Psoas muscle (tissue), 8 donors: ENCODE data around the gene TJP1. TPM values are rescaled to one million over a fixed set of nuclear protein-coding genes. Genes with fewer than 3 reads are reported as not detected.

ENCODE experiments used
- ATAC-seq, 4 donors: fragments of 200-7000 bp; cut with Tn5 transposase; one replicate each; pipeline ENCODE4 v1.9.1; 2020; ENCODE audit warnings: moderate library complexity in 3 of 4, mild to moderate bottlenecking in 2 of 4
- DNase-seq, 2 donors: peaks; one replicate each; pipeline ENCODE4 v3.0.0-alpha.2; 2020
- H3K27ac ChIP-seq: fragments of 200-600 bp; one replicate; pipeline ENCODE4 v1.8.0; 2022
- H3K27me3 ChIP-seq, 3 donors: fragments of 200-600 bp in 1 of 3; one replicate each; pipeline versions ENCODE4 v1.6.1 to v1.8.0; 2013 to 2022; ENCODE audit warnings: low read length in 2 of 3, mild to moderate bottlenecking in 2 of 3, moderate library complexity in 1 of 3; ENCODE audit not compliant: insufficient read depth in 3 of 3
- H3K36me3 ChIP-seq, 2 donors: fragments of 200-600 bp in 1 of 2; one replicate each; pipeline versions ENCODE4 v1.6.1 to v1.8.0; 2013 to 2022; ENCODE audit warnings: low read depth in 1 of 2, mild to moderate bottlenecking in 1 of 2, moderate library complexity in 1 of 2; ENCODE audit not compliant: insufficient read depth in 1 of 2
- H3K4me1 ChIP-seq: fragments of 200-600 bp; one replicate; pipeline ENCODE4 v1.8.0; 2022
- H3K4me3 ChIP-seq: fragments of 200-600 bp; one replicate; pipeline ENCODE4 v1.8.0; 2022; ENCODE audit warnings: mild to moderate bottlenecking
- H3K9me3 ChIP-seq: fragments of 200-600 bp; one replicate; pipeline ENCODE4 v1.8.0; 2022
- WGBS, 3 donors: extraction: QIAGEN DNeasy Blood & Tissue Kit; methylation state at CpG; one replicate each; pipeline versions ENCODE4 v1.1.6 to v1.1.7; 2013; 5-methylcytosine and 5-hydroxymethylcytosine counted together
- intact Hi-C, 2 donors: fragments of 100-400 bp; cut with DNase I; formaldehyde crosslinking; loops; one replicate each; pipeline versions ENCODE4 v1.11.0 to v1.14.2; 2022
- polyA plus RNA-seq, 3 donors: library from polyadenylated mRNA; stranded (reverse); fragments of 200-250 nt; gene quantifications; one replicate each; pipeline ENCODE4 v1.2.3, GENCODE V29; 2013
- total RNA-seq, 4 donors: library from RNA; stranded (reverse); fragmentation: NEBNext Ultra II Directional in 2 of 4; extraction: Animal tissue kit (Norgen Biotek cat#: 25700) in 2 of 4; gene quantifications; one replicate each; pipeline versions ENCODE4 v1.2.1 to v1.2.4, GENCODE V29; 2021 to 2023
- TF ChIP-seq, protein P1 (sequence below): fragments of 200-600 bp; IDR thresholded peaks from one replicate; pipeline ENCODE4 v1.8.0; 2022; ENCODE audit warnings: antibody characterized with exemption
- donor health status: healthy with polysubstance abuse.
- donor health status: DM: no; HTN: no; CAD: no; lungs with moderate emphysema.
- donor health status: Bipolar disorder and iron deficiency.
- donor health status: healthy.
- donor health status: DM: yes; HTN: yes; CAD: no.
- donor health status: DM: no; HTN: no; CAD: no.
- donor health status: DM: no; HTN: no; CAD: no.
- donor health status: DM: yes; HTN: yes; CAD: no.

Gene TJP1
- total and polyA plus RNA-seq, 7 donors: 8.6 to 49.9 (median 32.6) TPM

DNA sequence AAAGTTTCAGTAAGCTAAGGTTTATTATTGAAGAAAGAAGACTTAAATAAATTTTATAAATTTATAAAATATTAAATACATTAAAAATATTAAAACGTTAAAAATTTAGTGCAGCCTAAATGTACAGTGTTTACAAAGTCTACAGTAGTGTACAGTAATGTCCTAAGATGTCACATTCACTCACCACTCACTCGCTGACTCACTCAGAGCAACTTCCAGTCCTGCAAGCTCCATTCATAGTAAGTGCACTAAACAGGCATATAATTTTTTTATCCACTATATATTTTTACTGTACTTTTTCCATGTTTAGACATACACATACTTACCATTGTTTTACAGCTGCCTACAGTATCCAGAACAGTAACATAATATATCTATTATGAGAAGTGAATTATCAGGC lies 51.5 kb downstream of the TJP1 start:
- TF ChIP-seq, protein P1, sequence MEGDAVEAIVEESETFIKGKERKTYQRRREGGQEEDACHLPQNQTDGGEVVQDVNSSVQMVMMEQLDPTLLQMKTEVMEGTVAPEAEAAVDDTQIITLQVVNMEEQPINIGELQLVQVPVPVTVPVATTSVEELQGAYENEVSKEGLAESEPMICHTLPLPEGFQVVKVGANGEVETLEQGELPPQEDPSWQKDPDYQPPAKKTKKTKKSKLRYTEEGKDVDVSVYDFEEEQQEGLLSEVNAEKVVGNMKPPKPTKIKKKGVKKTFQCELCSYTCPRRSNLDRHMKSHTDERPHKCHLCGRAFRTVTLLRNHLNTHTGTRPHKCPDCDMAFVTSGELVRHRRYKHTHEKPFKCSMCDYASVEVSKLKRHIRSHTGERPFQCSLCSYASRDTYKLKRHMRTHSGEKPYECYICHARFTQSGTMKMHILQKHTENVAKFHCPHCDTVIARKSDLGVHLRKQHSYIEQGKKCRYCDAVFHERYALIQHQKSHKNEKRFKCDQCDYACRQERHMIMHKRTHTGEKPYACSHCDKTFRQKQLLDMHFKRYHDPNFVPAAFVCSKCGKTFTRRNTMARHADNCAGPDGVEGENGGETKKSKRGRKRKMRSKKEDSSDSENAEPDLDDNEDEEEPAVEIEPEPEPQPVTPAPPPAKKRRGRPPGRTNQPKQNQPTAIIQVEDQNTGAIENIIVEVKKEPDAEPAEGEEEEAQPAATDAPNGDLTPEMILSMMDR: no peak
- Histone ChIP-seq H3K9me3 (no peaks in the 10 kb centered on the region), H3K4me3 (no peak overlapping the region), H3K27me3 (no peaks in the 10 kb centered on the region), H3K27ac (no peak overlapping the region), H3K4me1 (no peaks in the 10 kb centered on the region), H3K36me3 (peaks cover 3 to 39% of the 10 kb centered on the region in 2 donors)
- intact Hi-C loops: no loop called here
- DNase-seq (no peak), ATAC-seq (no peak)
- 84 to 99% (median 90%) methylated on average over 2 of the region's 2 CpGs for whole genome bisulfite sequencing, 3 donors

DNA sequence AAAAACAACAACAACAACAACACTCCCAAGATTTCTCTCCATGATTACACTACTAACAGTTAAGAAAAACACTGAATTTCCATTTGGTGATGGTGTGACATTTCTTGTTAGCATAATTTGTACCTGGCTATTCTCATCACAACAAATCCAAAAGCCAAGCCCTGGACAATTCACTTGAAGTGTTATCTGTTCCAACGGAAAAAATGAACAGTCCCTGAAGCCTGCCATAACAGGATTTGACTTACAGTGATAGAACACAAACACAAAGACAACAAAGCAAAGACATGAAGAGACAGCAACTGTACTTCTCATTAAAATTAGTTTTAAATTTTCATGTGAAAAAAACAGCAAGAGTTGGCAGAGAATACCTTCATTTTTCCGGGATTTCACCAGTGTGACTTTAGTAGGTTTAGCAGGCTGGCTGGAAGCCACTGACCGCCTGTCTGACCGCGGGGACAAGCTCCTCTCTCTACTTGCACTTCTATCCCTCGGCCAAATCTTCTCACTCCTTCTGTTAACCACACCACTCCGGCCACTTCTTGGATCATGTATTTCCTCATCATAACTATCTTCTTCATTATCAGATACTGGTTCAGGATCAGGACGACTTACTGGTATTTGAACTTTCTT lies 56.3 kb downstream of the TJP1 start:
- Histone ChIP-seq H3K36me3 (peaks cover 16 to 70% of the 10 kb centered on the region in 2 donors), H3K4me1 (no peaks in the 10 kb centered on the region), H3K9me3 (no peaks in the 10 kb centered on the region), H3K27ac (no peak overlapping the region), H3K4me3 (no peak overlapping the region), H3K27me3 (no peaks in the 10 kb centered on the region)
- TF ChIP-seq, protein P1: no peak
- 25 to 38% (median 30%) methylated on average over 8 of the region's 8 CpGs for WGBS, 3 donors
- intact Hi-C loops: loop anchor here in 1 of 2 donors (10.0 kb wide), 1 partner anchor 309 kb away; no protein-coding TSS in a partner anchor
- DNase-seq (peak in 1 of 2 donors; percentile 33), ATAC-seq (peak in 1 of 4 donors; percentile 26)

DNA sequence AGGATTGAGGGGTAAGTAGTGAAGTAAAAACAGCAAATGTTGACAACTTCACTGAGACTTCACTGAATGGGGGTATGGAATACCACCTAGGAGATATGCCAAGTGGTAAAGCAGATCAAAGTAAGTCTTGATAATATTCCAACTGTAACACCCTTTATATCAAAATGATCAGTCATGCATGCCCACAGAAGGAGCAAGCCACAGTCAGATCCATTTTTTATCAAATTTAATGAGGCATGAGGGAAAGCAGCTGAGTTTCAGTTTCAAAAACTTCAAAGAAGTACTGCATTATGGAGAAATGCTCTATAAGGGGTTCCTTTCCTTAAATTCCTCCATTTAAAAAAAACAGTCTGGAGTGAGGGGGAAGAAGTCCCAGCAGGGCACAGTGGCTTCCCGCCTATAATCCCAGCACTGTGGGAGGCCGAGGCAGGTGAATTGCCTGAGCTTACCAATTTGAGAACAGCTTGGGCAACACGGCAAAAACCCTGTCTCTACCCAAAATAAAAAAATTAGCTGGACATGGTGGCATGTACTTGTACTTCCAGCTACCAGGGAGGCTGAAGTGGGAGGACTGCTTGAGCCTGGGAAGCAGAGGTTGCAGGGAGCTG lies 56.9 kb downstream of the TJP1 start:
- ATAC-seq: no peak
- no peaks in the 10 kb centered on the region for H3K9me3 ChIP-seq
- intact Hi-C loops: loop anchor here in 1 of 2 donors (10.0 kb wide), 1 partner anchor 309 kb away; no protein-coding TSS in a partner anchor
- WGBS, 3 donors: 76 to 82% (median 78%) methylated on average over 3 of the region's 3 CpGs
- H3K27ac ChIP-seq: no peak overlapping the region
- TF ChIP-seq, protein P1: no peak
- no peaks in the 10 kb centered on the region for H3K27me3 ChIP-seq
- peaks cover 18 to 70% of the 10 kb centered on the region in 2 donors for H3K36me3 ChIP-seq
- no peak for DNase-seq
- H3K4me3 ChIP-seq: no peak overlapping the region
- H3K4me1 ChIP-seq: no peaks in the 10 kb centered on the region

DNA sequence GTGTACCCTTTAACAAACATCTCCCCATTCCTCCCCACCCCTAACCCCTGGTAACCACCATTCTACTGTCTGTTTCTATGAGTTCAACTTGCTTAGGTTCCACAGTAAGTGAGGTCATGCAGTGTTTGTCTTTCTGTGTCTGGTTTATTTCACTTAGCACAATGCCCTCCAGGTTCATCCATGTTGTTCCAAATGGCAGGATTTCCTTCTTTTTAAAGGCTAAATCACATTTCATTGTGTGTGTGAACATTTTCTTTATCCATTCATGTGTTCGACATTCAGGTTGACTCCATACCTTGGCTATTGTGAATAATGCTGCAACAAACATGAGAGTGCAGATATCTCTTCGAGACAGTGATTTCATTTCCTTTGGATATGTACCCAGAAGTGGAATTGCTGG lies 62.7 kb downstream of the TJP1 start:
- Histone ChIP-seq H3K4me1 (no peaks in the 10 kb centered on the region), H3K9me3 (no peaks in the 10 kb centered on the region), H3K27ac (no peak overlapping the region), H3K4me3 (no peak overlapping the region), H3K27me3 (no peaks in the 10 kb centered on the region), H3K36me3 (peaks cover 7 to 53% of the 10 kb centered on the region in 2 donors)
- ATAC-seq (no peak), DNase-seq (no peak)
- intact Hi-C loops: no loop called here
- TF ChIP-seq, protein P1: no peak
- 79 to 86% (median 82%) methylated on average over 2 of the region's 2 CpGs for WGBS, 3 donors
